ENCODE results near the gene MSH5.

DNA sequence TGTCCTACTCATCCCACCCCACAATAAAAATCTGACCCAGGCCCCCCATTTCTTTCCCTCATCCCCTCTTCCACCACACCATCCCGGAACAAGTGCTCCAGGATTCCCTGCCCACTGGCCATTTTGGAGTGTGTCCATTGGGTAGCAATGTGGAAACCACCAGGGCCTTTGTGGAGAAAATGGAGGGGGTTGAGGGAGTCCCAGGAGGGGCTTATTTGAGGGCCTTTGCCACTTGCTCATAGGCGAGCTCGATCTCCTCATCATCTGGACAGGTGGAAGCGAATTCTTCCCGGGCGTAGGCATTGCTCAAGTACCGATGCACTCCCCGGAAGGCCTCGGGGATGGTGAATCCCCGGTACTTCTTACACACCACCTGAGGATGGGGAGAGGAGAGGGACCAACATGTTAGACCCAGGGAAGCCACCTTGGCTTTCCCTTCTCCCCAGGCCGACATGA, 9.1 kb upstream of the MSH5 start:
- TF ChIP-seq, protein P1, sequence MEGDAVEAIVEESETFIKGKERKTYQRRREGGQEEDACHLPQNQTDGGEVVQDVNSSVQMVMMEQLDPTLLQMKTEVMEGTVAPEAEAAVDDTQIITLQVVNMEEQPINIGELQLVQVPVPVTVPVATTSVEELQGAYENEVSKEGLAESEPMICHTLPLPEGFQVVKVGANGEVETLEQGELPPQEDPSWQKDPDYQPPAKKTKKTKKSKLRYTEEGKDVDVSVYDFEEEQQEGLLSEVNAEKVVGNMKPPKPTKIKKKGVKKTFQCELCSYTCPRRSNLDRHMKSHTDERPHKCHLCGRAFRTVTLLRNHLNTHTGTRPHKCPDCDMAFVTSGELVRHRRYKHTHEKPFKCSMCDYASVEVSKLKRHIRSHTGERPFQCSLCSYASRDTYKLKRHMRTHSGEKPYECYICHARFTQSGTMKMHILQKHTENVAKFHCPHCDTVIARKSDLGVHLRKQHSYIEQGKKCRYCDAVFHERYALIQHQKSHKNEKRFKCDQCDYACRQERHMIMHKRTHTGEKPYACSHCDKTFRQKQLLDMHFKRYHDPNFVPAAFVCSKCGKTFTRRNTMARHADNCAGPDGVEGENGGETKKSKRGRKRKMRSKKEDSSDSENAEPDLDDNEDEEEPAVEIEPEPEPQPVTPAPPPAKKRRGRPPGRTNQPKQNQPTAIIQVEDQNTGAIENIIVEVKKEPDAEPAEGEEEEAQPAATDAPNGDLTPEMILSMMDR (optimal IDR thresholded peaks at IDR 0.05 in 1 of 3, IDR thresholded peaks at IDR 0.05 in 1 of 3, conservative IDR thresholded peaks at IDR 0.05 in 1 of 3; ENCODE audit: extremely low read depth in 1 of 3, insufficient read depth in 2 of 3, low read length in 3 of 3), result no peak
- no peak for TF ChIP-seq EZH2 (IDR thresholded peaks at IDR 0.05; ENCODE audit: low read length)

All from keratinocyte (primary cell).